Measurements from ENCODE around the gene RXFP4.

- TF ChIP-seq CTCF (IDR thresholded peaks at IDR 0.05) (no peak), EP300 (IDR thresholded peaks at IDR 0.05) (no peak)
Observed at GRCh38 chr1:155982106-155982505, 40.7 kb downstream of the RXFP4 start.
